Keratinocyte (primary cell): ENCODE results near the gene SEMA7A.

Experiments
- EZH2 ChIP-seq: IDR thresholded peaks from one replicate; pipeline ENCODE4 v1.6.1; 2012; ENCODE audit warnings: inconsistent platforms, mild to moderate bottlenecking, low read length, moderate library complexity
- TF ChIP-seq, protein P1 (sequence below), 3 experiments: IDR thresholded peaks in 1 of 3; conservative IDR thresholded peaks in 1 of 3; optimal IDR thresholded peaks in 1 of 3; 2 replicates in 2 of 3; 3 replicates in 1 of 3; pipeline versions ENCODE3 to v1.5.1; 2011; ENCODE audit warnings: low read length in 3 of 3, mild to moderate bottlenecking in 3 of 3, moderate library complexity in 2 of 3, control low read depth in 1 of 3, inconsistent platforms in 1 of 3; ENCODE audit not compliant: insufficient read depth in 2 of 3; ENCODE audit errors: extremely low read depth in 1 of 3

GRCh38 chr15:74406992-74407705 lies 26.6 kb downstream of the SEMA7A start:
- TF ChIP-seq, protein P1, sequence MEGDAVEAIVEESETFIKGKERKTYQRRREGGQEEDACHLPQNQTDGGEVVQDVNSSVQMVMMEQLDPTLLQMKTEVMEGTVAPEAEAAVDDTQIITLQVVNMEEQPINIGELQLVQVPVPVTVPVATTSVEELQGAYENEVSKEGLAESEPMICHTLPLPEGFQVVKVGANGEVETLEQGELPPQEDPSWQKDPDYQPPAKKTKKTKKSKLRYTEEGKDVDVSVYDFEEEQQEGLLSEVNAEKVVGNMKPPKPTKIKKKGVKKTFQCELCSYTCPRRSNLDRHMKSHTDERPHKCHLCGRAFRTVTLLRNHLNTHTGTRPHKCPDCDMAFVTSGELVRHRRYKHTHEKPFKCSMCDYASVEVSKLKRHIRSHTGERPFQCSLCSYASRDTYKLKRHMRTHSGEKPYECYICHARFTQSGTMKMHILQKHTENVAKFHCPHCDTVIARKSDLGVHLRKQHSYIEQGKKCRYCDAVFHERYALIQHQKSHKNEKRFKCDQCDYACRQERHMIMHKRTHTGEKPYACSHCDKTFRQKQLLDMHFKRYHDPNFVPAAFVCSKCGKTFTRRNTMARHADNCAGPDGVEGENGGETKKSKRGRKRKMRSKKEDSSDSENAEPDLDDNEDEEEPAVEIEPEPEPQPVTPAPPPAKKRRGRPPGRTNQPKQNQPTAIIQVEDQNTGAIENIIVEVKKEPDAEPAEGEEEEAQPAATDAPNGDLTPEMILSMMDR (optimal IDR thresholded peaks at IDR 0.05 in 1 of 3, IDR thresholded peaks at IDR 0.05 in 1 of 3, conservative IDR thresholded peaks at IDR 0.05 in 1 of 3; ENCODE audit: extremely low read depth in 1 of 3, insufficient read depth in 2 of 3, low read length in 3 of 3): peak in 2 of 3 experiments; percentile 14 to 31
- TF ChIP-seq EZH2: no peak
